T-helper 2 cell treated with Interferon-gamma antibody and Interleukin-4, amounts not matched to agents 100 ng/mL and 5 ng/mL, for 36 hours (primary cell): ENCODE measurements around the gene CNN2. TPM values are rescaled to one million over a fixed set of nuclear protein-coding genes. Genes with fewer than 3 reads are reported as not detected.
"Not testable (repeated sequence)": the region's sequence is repeated elsewhere in the genome, so short reads cannot be mapped to it uniquely, and the experiment has no call there.

Source experiments
- intact Hi-C: fragments of 100-400 bp; cut with micrococcal nuclease; formaldehyde crosslinking; loops from one replicate; pipeline ENCODE4 v1.15.1; 2023
- total RNA-seq: library from RNA; stranded (reverse); gene quantifications from 2 replicates; pipeline ENCODE4 v1.2.3, GENCODE V29; 2022

The CNN2 gene
- total RNA-seq, 1 donor from 2014 or later: 561 TPM

GRCh38 chr19:1009981-1010538 lies 16.3 kb upstream of the CNN2 start:
- intact Hi-C loops: no loop called here

- intact Hi-C loops: no loop called here
Measured at GRCh38 chr19:1010586-1011510, 15.6 kb upstream of the CNN2 start.

GRCh38 chr19:1011831-1012333 lies 14.5 kb upstream of the CNN2 start:
- intact Hi-C loops: no loop called here

GRCh38 chr19:1012334-1012733 lies 14.1 kb upstream of the CNN2 start:
- intact Hi-C loops: no loop called here

- intact Hi-C loops: no loop called here
Measured at GRCh38 chr19:1013218-1013617, 13.2 kb upstream of the CNN2 start.

- intact Hi-C loops: no loop called here
Measured at GRCh38 chr19:1014161-1015060, 12.0 kb upstream of the CNN2 start.

- intact Hi-C loops: no loop called here
Measured at GRCh38 chr19:1015061-1015781, 11.2 kb upstream of the CNN2 start.

- intact Hi-C loops: no loop called here
Measured at GRCh38 chr19:1015782-1016646, 10.4 kb upstream of the CNN2 start.

GRCh38 chr19:1016647-1017114 lies 9.7 kb upstream of the CNN2 start:
- intact Hi-C loops: no loop called here

- intact Hi-C loops: no loop called here
Measured at GRCh38 chr19:1017115-1017905, 9.1 kb upstream of the CNN2 start.

- intact Hi-C loops: no loop called here
Measured at GRCh38 chr19:1017906-1018305, 8.5 kb upstream of the CNN2 start.

GRCh38 chr19:1018393-1018792 lies 8.0 kb upstream of the CNN2 start:
- intact Hi-C loops: no loop called here

- intact Hi-C loops: no loop called here
Measured at GRCh38 chr19:1018932-1019615, 7.3 kb upstream of the CNN2 start.

- intact Hi-C loops: no loop called here
Measured at GRCh38 chr19:1019616-1019961, 6.8 kb upstream of the CNN2 start.

GRCh38 chr19:1019980-1020867 lies 6.2 kb upstream of the CNN2 start:
- intact Hi-C loops: loop anchor here (2.0 kb wide), 1 partner anchor 21 kb away; the partner anchor contains the start of gene ABCA7

- intact Hi-C loops: loop anchor here (1.0 to 2.0 kb wide), 3 partner anchors 20 to 224 kb away; partner anchors contain the start of genes ABCA7, PTBP1 and STK11
Measured at GRCh38 chr19:1020868-1021425, 5.5 kb upstream of the CNN2 start, which contains the start of gene TMEM259. TMEM259 (minus strand) TSS chr19:1021123; CDS start chr19:1020996, 127 bp downstream.

- intact Hi-C loops: not testable (repeated sequence)
Measured at GRCh38 chr19:1023883-1024188, 2.6 kb upstream of the CNN2 start.
